ENCODE measurements around the gene MAPT. TPM values are rescaled to one million over a fixed set of nuclear protein-coding genes. Genes with fewer than 3 reads are reported as not detected.
"Not testable (repeated sequence)": the region's sequence is repeated elsewhere in the genome, so short reads cannot be mapped to it uniquely, and the experiment has no call there.

The MAPT gene
- total RNA-seq, 2 donors from 2014 or later, result 4.4 to 5.7 TPM

DNA sequence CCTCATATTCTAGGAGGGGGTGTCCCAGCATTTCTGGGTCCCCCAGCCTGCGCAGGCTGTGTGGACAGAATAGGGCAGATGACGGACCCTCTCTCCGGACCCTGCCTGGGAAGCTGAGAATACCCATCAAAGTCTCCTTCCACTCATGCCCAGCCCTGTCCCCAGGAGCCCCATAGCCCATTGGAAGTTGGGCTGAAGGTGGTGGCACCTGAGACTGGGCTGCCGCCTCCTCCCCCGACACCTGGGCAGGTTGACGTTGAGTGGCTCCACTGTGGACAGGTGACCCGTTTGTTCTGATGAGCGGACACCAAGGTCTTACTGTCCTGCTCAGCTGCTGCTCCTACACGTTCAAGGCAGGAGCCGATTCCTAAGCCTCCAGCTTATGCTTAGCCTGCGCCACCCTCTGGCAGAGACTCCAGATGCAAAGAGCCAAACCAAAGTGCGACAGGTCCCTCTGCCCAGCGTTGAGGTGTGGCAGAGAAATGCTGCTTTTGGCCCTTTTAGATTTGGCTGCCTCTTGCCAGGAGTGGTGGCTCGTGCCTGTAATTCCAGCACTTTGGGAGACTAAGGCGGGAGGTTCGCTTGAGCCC, 116.3 kb downstream of the MAPT start:
- intact Hi-C loops (cut with DNase I), result no loop called here
- peak; percentile 61 for DNase-seq (ENCODE audit: low spot score)

DNA sequence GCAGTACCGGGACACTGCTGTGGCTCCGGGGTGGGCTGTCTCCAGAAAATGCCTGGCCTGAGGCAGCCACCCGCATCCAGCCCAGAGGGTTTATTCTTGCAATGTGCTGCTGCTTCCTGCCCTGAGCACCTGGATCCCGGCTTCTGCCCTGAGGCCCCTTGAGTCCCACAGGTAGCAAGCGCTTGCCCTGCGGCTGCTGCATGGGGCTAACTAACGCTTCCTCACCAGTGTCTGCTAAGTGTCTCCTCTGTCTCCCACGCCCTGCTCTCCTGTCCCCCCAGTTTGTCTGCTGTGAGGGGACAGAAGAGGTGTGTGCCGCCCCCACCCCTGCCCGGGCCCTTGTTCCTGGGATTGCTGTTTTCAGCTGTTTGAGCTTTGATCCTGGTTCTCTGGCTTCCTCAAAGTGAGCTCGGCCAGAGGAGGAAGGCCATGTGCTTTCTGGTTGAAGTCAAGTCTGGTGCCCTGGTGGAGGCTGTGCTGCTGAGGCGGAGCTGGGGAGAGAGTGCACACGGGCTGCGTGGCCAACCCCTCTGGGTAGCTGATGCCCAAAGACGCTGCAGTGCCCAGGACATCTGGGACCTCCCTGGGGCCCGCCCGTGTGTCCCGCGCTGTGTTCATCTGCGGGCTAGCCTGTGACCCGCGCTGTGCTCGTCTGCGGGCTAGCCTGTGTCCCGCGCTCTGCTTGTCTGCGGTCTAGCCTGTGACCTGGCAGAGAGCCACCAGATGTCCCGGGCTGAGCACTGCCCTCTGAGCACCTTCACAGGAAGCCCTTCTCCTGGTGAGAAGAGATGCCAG, 117.6 kb downstream of the MAPT start:
- peak; percentile 69 for DNase-seq (ENCODE audit: low spot score)
- intact Hi-C loops (cut with DNase I), result no loop called here

DNA sequence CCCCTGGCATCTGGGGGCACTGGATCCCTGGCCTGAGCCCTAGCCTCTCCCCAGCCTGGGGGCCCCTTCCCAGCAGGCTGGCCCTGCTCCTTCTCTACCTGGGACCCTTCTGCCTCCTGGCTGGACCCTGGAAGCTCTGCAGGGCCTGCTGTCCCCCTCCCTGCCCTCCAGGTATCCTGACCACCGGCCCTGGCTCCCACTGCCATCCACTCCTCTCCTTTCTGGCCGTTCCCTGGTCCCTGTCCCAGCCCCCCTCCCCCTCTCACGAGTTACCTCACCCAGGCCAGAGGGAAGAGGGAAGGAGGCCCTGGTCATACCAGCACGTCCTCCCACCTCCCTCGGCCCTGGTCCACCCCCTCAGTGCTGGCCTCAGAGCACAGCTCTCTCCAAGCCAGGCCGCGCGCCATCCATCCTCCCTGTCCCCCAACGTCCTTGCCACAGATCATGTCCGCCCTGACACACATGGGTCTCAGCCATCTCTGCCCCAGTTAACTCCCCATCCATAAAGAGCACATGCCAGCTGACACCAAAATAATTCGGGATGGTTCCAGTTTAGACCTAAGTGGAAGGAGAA, 118.2 kb downstream of the MAPT start:
- DNase-seq (ENCODE audit: low spot score), result peak; percentile 47
- intact Hi-C loops (cut with DNase I), result no loop called here

DNA sequence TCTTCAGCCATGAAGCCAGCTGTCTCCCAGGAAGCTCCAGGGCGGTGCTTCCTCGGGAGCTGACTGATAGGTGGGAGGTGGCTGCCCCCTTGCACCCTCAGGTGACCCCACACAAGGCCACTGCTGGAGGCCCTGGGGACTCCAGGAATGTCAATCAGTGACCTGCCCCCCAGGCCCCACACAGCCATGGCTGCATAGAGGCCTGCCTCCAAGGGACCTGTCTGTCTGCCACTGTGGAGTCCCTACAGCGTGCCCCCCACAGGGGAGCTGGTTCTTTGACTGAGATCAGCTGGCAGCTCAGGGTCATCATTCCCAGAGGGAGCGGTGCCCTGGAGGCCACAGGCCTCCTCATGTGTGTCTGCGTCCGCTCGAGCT, 118.8 kb downstream of the MAPT start:
- DNase-seq (ENCODE audit: low spot score), result peak; percentile 77
- intact Hi-C loops (cut with DNase I), result no loop called here

DNA sequence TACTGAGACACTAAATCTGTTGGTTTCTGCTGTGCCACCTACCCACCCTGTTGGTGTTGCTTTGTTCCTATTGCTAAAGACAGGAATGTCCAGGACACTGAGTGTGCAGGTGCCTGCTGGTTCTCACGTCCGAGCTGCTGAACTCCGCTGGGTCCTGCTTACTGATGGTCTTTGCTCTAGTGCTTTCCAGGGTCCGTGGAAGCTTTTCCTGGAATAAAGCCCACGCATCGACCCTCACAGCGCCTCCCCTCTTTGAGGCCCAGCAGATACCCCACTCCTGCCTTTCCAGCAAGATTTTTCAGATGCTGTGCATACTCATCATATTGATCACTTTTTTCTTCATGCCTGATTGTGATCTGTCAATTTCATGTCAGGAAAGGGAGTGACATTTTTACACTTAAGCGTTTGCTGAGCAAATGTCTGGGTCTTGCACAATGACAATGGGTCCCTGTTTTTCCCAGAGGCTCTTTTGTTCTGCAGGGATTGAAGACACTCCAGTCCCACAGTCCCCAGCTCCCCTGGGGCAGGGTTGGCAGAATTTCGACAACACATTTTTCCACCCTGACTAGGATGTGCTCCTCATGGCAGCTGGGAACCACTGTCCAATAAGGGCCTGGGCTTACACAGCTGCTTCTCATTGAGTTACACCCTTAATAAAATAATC, 119.3 kb downstream of the MAPT start:
- intact Hi-C loops (cut with DNase I), result no loop called here

DNA sequence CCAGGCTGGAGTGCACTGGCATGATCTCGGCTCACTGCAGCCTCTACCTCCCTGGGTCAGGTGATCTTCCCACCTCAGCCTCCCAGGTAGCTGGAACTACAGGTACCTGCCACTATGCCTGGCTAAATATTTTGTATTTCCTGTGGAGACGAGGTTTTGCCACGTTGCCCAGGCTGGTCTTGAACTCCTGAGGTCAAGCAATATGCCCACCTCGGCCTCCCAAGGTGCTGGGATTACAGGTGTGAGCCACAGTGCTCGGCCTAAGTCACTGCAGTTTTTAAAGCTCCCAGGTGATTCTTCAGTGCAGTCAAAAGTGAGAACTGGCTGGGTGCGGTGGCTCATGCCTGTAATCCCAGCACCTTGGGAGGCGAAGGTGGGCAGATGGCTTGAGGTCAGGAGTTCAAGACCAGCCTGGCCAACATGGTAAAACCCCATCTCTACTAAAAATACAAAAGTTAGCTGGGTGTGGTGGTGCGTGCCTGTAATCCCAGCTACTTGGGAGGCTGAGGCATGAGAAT, 125.1 kb downstream of the MAPT start:
- intact Hi-C loops (cut with DNase I); DNase-seq (ENCODE audit: low spot score): not testable (repeated sequence)

More for the DNA sequence above, 119.3 kb downstream of the MAPT start:
- peak; percentile 47 for DNase-seq (ENCODE audit: low spot score)

DNA sequence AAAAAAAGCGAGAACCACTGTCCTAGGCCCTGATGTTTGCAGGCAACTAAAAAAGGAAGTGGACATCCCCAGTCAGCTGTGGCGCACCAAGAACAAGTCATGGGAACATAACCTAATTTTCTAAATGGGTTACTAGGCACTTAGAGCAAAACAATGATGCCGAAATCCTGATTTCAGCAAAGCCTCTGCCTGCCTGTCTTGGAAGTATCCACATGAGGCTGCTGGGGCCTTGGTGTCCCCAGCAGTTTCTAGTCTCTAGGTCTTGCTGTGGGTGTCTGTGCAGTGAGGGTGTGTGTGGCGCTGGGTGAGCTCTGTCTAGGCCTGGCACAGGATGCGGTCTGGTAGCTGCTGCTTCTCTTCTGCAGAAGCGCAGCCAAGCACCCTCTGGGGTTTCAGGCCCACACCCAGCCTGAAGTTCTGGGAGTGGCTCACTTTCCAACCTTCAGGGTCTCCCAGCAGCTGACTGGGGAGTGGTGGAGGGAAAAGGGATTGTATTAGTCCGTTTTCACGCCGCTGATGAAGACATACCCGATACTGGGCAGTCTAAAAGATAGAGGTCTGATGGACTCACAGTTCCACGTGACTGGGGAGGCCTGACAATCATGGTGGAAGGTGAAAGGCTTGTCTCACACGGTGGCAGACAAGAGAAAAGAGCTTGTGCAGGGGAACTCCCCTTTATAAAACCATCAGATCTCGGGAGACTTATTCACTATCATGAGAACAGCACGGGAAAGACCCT, 125.8 kb downstream of the MAPT start:
- intact Hi-C loops (cut with DNase I), result no loop called here
- no peak for DNase-seq (ENCODE audit: low spot score)

DNA sequence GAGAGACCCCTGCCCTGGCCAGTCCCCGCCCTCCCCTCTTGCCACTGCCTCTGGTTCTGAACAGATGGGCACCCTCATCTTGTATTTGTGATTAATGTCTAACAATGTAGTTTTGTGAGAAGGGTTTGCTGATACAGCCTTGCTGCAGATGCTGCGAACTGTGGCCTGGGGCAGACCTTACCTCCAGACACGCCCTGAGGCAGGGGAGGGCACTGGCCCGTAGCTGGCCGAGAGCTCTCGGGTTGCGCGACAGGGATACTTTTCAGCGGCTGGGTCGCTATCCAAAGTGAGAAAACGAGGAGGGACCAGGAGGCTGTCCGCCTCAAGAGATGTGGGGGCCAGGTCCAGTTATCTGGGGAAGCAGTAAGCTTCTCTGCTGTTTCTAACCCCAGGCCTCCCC, 126.6 kb downstream of the MAPT start:
- intact Hi-C loops (cut with DNase I), result no loop called here
- DNase-seq (ENCODE audit: low spot score), result no peak

DNA sequence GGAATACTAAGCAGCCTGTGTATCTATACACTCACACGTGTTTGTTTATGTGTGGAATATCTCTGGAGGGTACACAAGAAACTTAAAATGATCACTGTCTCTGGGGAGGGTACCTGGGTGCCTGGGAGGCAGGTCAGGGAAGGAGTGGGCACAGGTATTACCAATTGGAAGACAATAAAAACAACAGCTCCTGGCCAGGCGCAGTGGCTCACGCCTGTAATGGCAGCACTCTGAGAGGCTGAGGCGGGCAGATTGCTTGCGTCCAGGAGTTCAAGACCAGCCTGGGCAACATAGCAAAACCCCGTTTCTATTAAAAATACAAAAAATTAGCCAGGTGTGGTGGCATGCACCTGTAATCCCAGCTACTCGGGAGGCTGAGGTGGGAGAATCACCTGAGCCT, 129.0 kb downstream of the MAPT start:
- DNase-seq (ENCODE audit: low spot score); intact Hi-C loops (cut with DNase I): not testable (repeated sequence)

DNA sequence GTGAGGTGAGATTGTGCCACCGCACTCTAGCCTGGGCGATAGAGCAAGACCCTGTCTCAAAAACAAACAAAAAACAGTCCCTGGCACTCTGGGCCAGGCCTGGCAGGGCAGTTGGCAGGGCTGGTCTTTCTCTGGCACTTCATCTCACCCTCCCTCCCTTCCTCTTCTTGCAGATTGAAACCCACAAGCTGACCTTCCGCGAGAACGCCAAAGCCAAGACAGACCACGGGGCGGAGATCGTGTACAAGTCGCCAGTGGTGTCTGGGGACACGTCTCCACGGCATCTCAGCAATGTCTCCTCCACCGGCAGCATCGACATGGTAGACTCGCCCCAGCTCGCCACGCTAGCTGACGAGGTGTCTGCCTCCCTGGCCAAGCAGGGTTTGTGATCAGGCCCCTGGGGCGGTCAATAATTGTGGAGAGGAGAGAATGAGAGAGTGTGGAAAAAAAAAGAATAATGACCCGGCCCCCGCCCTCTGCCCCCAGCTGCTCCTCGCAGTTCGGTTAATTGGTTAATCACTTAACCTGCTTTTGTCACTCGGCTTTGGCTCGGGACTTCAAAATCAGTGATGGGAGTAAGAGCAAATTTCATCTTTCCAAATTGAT, 129.5 kb downstream of the MAPT start:
- intact Hi-C loops (cut with DNase I), result no loop called here
- DNase-seq (ENCODE audit: low spot score), result no peak

DNA sequence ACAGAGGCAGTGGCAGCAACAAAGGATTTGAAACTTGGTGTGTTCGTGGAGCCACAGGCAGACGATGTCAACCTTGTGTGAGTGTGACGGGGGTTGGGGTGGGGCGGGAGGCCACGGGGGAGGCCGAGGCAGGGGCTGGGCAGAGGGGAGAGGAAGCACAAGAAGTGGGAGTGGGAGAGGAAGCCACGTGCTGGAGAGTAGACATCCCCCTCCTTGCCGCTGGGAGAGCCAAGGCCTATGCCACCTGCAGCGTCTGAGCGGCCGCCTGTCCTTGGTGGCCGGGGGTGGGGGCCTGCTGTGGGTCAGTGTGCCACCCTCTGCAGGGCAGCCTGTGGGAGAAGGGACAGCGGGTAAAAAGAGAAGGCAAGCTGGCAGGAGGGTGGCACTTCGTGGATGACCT, 130.2 kb downstream of the MAPT start:
- no peak for DNase-seq (ENCODE audit: low spot score)
- intact Hi-C loops (cut with DNase I), result no loop called here

DNA sequence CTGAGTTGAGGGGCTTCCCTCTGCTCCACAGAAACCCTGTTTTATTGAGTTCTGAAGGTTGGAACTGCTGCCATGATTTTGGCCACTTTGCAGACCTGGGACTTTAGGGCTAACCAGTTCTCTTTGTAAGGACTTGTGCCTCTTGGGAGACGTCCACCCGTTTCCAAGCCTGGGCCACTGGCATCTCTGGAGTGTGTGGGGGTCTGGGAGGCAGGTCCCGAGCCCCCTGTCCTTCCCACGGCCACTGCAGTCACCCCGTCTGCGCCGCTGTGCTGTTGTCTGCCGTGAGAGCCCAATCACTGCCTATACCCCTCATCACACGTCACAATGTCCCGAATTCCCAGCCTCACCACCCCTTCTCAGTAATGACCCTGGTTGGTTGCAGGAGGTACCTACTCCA, 130.7 kb downstream of the MAPT start:
- no peak for DNase-seq (ENCODE audit: low spot score)
- intact Hi-C loops (cut with DNase I), result no loop called here

DNA sequence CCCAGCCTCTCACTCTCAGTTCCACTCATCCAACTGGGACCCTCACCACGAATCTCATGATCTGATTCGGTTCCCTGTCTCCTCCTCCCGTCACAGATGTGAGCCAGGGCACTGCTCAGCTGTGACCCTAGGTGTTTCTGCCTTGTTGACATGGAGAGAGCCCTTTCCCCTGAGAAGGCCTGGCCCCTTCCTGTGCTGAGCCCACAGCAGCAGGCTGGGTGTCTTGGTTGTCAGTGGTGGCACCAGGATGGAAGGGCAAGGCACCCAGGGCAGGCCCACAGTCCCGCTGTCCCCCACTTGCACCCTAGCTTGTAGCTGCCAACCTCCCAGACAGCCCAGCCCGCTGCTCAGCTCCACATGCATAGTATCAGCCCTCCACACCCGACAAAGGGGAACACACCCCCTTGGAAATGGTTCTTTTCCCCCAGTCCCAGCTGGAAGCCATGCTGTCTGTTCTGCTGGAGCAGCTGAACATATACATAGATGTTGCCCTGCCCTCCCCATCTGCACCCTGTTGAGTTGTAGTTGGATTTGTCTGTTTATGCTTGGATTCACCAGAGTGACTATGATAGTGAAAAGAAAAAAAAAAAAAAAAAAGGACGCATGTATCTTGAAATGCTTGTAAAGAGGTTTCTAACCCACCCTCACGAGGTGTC, 131.3 kb downstream of the MAPT start:
- DNase-seq (ENCODE audit: low spot score), result no peak
- intact Hi-C loops (cut with DNase I), result no loop called here

DNA sequence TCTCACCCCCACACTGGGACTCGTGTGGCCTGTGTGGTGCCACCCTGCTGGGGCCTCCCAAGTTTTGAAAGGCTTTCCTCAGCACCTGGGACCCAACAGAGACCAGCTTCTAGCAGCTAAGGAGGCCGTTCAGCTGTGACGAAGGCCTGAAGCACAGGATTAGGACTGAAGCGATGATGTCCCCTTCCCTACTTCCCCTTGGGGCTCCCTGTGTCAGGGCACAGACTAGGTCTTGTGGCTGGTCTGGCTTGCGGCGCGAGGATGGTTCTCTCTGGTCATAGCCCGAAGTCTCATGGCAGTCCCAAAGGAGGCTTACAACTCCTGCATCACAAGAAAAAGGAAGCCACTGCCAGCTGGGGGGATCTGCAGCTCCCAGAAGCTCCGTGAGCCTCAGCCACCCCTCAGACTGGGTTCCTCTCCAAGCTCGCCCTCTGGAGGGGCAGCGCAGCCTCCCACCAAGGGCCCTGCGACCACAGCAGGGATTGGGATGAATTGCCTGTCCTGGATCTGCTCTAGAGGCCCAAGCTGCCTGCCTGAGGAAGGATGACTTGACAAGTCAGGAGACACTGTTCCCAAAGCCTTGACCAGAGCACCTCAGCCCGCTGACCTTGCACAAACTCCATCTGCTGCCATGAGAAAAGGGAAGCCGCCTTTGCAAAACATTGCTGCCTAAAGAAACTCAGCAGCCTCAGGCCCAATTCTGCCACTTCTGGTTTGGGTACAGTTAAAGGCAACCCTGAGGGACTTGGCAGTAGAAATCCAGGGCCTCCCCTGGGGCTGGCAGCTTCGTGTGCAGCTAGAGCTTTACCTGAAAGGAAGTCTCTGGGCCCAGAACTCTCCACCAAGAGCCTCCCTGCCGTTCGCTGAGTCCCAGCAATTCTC, 132.1 kb downstream of the MAPT start:
- no peak for DNase-seq (ENCODE audit: low spot score)

DNA sequence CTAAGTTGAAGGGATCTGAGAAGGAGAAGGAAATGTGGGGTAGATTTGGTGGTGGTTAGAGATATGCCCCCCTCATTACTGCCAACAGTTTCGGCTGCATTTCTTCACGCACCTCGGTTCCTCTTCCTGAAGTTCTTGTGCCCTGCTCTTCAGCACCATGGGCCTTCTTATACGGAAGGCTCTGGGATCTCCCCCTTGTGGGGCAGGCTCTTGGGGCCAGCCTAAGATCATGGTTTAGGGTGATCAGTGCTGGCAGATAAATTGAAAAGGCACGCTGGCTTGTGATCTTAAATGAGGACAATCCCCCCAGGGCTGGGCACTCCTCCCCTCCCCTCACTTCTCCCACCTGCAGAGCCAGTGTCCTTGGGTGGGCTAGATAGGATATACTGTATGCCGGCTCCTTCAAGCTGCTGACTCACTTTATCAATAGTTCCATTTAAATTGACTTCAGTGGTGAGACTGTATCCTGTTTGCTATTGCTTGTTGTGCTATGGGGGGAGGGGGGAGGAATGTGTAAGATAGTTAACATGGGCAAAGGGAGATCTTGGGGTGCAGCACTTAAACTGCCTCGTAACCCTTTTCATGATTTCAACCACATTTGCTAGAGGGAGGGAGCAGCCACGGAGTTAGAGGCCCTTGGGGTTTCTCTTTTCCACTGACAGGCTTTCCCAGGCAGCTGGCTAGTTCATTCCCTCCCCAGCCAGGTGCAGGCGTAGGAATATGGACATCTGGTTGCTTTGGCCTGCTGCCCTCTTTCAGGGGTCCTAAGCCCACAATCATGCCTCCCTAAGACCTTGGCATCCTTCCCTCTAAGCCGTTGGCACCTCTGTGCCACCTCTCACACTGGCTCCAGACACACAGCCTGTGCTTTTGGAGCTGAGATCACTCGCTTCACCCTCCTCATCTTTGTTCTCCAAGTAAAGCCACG, 133.0 kb downstream of the MAPT start:
- DNase-seq (ENCODE audit: low spot score), result no peak
- intact Hi-C loops (cut with DNase I), result no loop called here

More for the DNA sequence above, 132.1 kb downstream of the MAPT start:
- intact Hi-C loops (cut with DNase I), result no loop called here

DNA sequence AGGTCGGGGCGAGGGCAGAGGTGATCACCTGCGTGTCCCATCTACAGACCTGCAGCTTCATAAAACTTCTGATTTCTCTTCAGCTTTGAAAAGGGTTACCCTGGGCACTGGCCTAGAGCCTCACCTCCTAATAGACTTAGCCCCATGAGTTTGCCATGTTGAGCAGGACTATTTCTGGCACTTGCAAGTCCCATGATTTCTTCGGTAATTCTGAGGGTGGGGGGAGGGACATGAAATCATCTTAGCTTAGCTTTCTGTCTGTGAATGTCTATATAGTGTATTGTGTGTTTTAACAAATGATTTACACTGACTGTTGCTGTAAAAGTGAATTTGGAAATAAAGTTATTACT, 133.6 kb downstream of the MAPT start:
- no peak for DNase-seq (ENCODE audit: low spot score)
- intact Hi-C loops (cut with DNase I), result no loop called here

DNA sequence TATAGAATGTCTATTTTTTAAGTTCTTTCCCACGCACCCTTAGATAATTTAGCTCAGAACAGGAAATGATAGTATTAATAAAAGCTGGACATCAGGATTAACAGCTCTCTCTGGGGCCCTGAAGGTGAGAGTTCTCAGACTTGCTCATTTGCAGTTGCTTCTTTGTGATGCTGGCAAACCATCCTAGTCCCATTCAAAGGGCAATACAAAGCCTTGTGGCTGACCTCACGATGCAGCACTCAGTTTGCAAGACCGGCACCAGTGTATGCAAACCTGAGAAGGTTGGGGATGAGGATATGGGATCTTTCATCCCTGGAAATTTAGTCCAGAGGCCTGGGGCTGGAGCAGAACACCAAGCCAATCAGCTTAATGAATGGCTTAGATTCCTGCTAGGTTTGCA, 134.0 kb downstream of the MAPT start:
- DNase-seq (ENCODE audit: low spot score), result no peak
- intact Hi-C loops (cut with DNase I), result no loop called here
